ENCODE results near the gene PRKN. TPM values are rescaled to one million over a fixed set of nuclear protein-coding genes. Genes with fewer than 3 reads are reported as not detected.

Gene PRKN
- total RNA-seq, 3 donors from 2014 or later = 5.2 to 10.2 (median 8.1) TPM

DNA sequence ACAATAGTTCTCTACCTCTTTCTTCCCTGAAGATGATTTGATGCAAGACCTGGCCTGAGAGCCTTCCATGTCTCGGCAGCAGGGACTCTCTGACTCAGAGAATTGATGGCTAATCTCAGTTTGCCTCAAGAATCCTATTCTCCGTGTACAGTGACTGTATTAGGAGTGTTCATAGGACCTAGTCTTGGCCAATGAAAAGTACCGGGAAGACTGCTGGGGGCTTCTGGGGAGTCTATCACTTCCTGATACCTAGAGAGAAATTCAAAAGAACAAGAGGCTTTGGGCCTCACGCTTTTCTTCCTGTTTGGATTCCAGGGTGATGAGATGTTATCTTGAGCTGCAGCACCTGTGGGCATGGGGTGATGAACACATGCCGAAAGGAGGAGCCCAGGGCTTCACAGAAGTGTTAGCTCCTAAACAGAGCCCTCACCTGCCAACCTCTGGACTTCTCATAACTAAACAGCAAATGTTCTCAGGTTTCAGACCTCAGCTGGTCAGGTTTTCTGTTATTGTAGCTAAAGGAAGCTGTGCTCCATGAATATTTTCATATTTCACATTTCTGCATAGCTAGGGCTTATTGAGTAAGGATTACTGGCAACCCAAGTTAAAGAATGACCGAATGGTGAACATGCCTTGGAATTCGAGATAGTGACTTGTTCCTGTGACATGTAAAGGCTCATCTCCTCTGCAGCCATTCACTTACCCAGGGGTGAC lies 1130.6 kb downstream of the PRKN start:
- Histone ChIP-seq H3K4me1 (ENCODE audit: low read depth) (no peaks in the 10 kb centered on the region), H3K9me3 (peaks cover 2% of the 10 kb centered on the region), H3K36me3 (ENCODE audit: low read depth) (no peaks in the 10 kb centered on the region), H3K4me3 (no peak overlapping the region)
- DNase-seq (no peak), ATAC-seq (no peak)
- intact Hi-C loops (cut with DNase I, micrococcal nuclease) = no loop called here
- TF ChIP-seq, protein P1, sequence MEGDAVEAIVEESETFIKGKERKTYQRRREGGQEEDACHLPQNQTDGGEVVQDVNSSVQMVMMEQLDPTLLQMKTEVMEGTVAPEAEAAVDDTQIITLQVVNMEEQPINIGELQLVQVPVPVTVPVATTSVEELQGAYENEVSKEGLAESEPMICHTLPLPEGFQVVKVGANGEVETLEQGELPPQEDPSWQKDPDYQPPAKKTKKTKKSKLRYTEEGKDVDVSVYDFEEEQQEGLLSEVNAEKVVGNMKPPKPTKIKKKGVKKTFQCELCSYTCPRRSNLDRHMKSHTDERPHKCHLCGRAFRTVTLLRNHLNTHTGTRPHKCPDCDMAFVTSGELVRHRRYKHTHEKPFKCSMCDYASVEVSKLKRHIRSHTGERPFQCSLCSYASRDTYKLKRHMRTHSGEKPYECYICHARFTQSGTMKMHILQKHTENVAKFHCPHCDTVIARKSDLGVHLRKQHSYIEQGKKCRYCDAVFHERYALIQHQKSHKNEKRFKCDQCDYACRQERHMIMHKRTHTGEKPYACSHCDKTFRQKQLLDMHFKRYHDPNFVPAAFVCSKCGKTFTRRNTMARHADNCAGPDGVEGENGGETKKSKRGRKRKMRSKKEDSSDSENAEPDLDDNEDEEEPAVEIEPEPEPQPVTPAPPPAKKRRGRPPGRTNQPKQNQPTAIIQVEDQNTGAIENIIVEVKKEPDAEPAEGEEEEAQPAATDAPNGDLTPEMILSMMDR (IDR thresholded peaks at IDR 0.05) = no peak

DNA sequence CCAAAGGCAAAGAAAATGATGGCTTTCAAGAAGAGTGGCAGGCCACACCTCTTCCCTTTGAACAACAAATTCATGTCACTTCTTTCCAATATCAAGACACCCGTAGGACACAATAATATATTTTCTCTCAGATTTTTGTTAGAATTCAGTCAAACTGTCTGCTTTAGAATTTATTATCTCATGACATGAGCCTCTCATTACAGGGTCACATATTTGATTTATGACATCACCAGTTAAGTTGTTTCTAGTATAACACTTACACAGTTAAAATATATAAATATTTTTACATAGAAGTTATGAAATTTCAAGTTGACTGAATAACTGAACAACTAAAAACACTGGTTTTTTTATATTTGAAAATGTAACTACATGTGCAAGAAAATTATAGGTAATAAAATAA lies 1133.2 kb downstream of the PRKN start:
- intact Hi-C loops (cut with DNase I, micrococcal nuclease) = no loop called here
- ATAC-seq = no peak
- TF ChIP-seq, protein P1 (IDR thresholded peaks at IDR 0.05) = no peak

DNA sequence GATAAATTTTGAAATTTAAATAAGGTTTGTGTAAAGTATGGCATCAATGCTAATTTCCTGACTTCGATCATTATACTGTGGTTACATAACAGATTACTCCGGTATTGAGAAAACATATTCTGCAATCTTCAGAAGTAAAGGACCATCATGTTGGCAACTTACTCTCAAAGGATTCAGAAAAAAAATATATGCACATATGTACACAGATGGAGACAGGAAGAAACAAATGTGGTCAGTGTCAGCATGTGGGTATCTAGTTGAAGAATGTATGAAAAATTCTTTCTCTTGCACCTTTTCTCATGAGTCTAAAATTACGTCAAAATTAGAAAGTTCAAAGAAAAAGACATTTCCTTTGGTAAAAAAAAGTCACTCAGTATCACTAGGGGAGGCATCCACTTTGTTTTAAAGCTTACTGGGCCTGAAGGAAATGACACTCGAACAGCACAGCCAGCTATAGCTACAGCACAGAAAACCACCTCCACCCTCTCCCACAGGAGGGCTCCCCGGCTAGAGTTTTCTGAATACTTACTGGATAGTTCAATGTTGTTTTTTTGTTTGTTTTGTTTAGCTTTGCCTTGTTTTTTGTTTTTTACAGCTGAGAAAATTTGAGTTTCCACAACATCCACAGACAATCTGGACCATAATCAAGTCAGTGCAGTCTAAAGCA lies 1136.5 kb downstream of the PRKN start:
- DNase-seq = no peak
- intact Hi-C loops (cut with DNase I, micrococcal nuclease) = no loop called here
- TF ChIP-seq, protein P1 (IDR thresholded peaks at IDR 0.05) = no peak

More for the DNA sequence above, 1133.2 kb downstream of the PRKN start:
- no peak overlapping the region for H3K4me3 ChIP-seq
- no peaks in the 10 kb centered on the region for H3K9me3 ChIP-seq
- no peak for DNase-seq
- no peaks in the 10 kb centered on the region for H3K36me3 ChIP-seq (ENCODE audit: low read depth)
- no peaks in the 10 kb centered on the region for H3K4me1 ChIP-seq (ENCODE audit: low read depth)

DNA sequence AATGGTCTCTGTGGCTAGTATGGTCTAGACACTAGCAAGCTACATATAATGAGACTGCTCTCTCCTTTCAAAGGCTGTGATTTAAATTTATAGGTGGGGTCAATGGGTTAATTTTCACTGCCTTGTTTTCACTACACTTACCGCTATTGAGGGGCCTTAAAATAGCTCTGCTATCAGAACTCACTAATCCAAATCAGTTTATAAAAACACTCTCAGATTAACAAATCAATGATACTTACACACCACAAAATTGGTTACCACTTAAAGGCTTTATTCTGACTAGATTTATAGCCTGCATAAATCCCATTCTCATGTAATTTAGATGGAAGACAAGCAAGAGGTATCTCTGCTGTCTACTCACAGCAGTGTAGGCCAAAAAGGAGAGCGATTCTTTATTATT lies 1140.7 kb downstream of the PRKN start:
- Histone ChIP-seq H3K36me3 (ENCODE audit: low read depth) (no peaks in the 10 kb centered on the region), H3K4me3 (no peak overlapping the region), H3K4me1 (ENCODE audit: low read depth) (no peaks in the 10 kb centered on the region), H3K9me3 (no peaks in the 10 kb centered on the region)
- no peak for DNase-seq
- no peak for ATAC-seq
- TF ChIP-seq, protein P1 (IDR thresholded peaks at IDR 0.05) = no peak
- intact Hi-C loops (cut with DNase I, micrococcal nuclease) = no loop called here

More for the DNA sequence above, 1136.5 kb downstream of the PRKN start:
- no peak overlapping the region for H3K4me3 ChIP-seq
- ATAC-seq = no peak
- H3K4me1 ChIP-seq (ENCODE audit: low read depth) = no peaks in the 10 kb centered on the region
- H3K36me3 ChIP-seq (ENCODE audit: low read depth) = no peaks in the 10 kb centered on the region
- no peaks in the 10 kb centered on the region for H3K9me3 ChIP-seq

DNA sequence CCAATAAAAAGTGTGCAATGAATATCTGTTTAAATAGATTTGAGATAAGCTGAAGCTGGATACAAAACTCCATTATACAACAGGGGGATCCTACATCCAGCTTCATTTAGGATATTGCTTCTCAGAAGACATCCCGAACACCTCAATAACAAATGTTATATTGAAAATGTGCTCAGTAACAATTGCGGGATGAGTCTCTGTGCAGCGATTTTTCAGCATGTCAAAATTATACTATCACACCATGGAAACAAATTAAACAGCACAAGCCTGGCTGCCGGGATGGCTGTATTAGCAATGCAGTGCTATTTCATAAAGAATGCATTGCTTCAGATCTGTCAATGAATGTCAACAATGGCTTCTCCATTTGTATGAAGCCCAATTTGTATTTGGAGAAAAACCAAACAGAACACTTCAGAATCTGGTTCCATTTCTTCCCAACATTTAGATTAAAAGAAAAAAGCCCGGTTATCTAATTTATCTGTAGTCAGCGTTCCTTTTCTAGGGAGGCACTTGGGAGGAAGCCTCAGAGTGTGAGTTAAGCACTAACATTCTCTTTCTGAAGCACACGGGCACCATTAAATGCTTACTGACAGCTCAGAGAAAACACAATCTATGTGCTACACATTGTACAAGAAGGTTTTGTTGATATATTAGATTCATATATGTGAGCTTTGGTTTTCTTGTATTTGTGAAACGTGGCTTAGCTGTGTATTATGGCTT lies 1142.8 kb downstream of the PRKN start:
- intact Hi-C loops (cut with DNase I, micrococcal nuclease) = no loop called here
- H3K9me3 ChIP-seq = no peaks in the 10 kb centered on the region
- H3K36me3 ChIP-seq (ENCODE audit: low read depth) = no peaks in the 10 kb centered on the region
- no peaks in the 10 kb centered on the region for H3K4me1 ChIP-seq (ENCODE audit: low read depth)
- TF ChIP-seq, protein P1 (IDR thresholded peaks at IDR 0.05) = no peak
- H3K4me3 ChIP-seq = no peak overlapping the region
- no peak for ATAC-seq
- no peak for DNase-seq
